Ramos (cell line): ENCODE results near the gene CTAG2.
"Not testable (repeated sequence)": the region's sequence is repeated elsewhere in the genome, so short reads cannot be mapped to it uniquely, and the experiment has no call there.

ENCODE experiments used
- in situ Hi-C: fragments of 300-500 bp; cut with MboI; formaldehyde crosslinking; loops from one replicate; pipeline ENCODE4 v1.14.3; 2022; ENCODE audit warnings: low sequenced_read_pairs; ENCODE audit not compliant: unreplicated experiment

CTAG2 gene

DNA sequence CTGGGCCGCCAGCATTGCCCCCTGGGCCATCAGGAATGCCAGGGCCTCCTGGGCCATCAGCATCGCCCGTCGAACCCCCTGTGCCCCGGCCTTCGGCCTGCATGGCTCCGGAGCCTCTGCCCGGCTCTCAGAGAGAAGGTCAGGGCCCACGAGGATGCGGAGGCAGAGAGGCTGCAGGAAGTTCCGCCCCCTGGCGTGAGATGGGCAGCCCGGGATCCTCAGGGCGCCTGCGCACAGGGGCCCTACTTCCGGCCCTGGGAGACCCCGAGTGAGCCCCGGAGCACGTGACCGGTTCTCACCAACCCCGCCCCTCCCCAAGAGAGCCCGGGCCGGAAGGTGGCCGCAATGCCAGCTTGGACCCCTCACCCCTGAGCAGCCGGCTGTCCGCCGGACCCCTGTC lies at the start of gene CTAG2:
TSS of gene CTAG2 (minus strand) at position 167 of the 400 bp plus-strand sequence. CDS start at position 103, 64 bp downstream.
- in situ Hi-C loops: not testable (repeated sequence)

DNA sequence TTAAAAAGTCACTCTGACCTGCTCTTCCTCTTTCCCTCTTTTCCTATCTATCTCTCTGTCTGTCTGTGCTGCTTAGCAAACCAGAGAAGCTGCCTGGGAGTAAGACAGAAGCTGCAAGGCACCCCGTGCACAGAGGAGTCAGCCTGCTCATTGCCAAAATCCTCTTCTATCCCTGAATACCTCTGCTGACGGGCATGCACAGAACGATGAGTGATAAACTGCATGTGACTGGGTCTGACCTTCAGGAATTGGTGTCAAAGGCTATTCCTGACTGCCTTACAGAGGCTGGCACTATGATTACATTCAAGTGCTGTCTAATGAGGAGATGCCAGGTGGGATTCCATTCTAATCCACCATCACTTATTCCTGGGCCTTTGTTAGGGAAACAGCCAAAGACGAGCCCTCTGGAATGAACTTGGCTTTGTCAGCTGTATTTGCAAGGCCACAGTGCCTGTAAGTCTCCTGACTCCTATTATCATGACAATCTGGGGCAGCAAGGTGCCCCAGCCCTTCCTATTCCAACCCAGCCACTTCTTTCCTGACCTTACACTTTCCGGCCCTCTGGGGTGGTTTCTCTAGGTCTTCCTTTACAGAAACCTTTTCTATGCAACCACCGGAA lies 45.4 kb upstream of the CTAG2 start:
- in situ Hi-C loops: no loop called here

DNA sequence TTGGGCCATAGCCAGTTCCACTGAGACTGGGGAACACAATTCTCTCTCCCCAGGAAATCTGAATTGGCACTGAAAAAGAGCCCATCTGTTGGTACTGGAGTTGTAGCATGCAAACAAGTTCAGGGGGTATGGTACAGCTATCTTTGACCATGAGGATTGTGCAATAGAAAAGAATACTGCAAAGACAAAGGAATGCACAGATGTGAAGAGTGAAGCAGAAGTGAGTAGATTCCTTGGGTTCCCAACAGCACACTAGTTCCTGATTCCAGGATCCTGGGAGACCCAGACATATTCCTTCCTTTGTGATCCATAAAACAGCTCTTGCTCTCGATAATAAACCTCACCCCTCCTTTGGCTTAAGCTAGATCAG lies 43.3 kb upstream of the CTAG2 start:
- in situ Hi-C loops: no loop called here

DNA sequence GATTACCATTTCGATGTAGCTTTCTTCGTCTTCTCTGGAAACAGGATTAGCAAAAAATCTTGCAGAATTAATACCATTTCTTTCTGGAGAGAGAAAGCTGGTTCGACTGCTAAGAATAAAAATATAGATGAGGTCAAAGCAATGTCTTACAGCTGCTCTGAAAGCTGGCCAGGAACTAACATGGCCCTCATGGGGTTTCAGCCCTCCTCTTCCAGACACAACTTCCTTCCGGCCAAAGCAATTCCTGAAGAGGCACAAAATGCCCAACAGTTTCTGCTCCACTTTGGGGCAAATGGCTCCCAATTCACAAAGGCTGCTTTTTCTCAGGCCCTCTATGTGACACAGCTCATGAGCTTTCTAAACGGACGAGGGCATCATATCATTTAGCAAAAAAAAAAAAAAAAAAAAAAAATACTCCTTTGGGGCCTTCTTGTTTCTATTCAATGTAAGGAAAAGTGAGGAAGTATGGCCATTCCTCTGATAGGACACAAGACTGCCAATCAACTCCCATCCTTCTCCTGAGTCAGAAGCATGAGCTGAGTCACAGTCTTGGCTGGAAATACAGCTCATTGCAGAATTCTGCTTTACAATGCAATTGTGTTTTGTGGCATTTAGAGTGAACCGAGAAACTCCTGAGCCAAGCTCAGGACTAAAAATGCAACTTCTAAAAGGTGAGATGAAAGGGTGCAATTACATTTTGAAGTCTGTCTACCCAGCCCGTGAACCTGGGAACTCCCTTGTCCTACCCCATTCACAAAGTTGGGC lies 42.7 kb upstream of the CTAG2 start:
- in situ Hi-C loops: no loop called here

DNA sequence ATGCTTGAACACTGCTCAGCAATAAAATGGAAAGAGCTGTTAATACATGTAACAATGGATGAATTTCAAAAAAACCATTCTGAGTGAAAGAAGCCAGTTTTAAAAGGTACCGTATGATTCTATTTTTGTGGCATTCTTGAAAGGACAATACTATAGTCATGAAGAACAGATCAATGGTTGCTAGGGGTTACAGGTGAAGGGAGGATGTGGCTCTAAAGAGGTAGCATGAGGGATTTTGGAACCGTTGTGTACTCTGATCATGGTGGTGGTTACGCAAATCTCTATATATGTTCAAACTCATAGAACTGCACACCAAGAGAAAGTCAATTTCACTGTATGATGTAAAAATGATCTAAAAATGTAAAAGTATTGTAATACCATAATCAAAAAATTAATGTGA lies 40.0 kb upstream of the CTAG2 start:
- in situ Hi-C loops: no loop called here

DNA sequence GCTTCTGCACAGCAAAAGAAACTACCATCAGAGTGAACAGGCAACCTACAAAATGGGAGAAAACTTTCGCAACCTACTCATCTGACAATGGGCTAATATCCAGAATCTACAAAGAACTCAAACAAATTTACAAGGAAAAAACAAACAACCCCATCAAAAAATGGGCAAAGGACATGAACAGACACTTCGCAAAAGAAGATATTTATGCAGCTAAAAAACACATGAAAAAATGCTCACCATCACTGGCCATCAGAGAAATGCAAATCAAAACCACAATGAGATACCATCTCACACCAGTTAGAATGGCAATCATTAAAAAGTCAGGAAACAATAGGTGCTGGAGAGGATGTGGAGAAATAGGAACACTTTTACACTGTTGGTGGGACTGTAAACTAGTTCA lies 37.1 kb upstream of the CTAG2 start:
- in situ Hi-C loops: not testable (repeated sequence)

DNA sequence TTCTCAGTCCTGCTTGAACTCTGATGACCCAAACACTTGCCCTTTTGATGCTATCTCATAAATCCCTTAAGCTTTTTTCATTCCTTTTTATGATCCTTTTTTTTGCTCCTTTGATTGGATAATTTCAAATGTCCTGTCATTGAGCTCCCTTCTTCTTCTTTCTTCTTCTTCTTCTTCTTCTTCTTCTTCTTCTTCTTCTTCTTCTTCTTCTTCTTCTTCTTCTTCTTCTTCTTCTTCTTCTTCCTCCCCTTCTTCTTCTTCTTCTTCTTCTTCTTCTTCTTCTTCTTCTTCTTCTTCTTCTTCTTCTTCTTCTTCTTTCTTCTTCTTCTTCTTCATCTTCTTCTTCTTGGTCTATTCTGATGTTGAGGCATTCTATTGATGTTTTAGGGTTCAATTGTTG lies 18.7 kb upstream of the CTAG2 start:
- in situ Hi-C loops: not testable (repeated sequence)

DNA sequence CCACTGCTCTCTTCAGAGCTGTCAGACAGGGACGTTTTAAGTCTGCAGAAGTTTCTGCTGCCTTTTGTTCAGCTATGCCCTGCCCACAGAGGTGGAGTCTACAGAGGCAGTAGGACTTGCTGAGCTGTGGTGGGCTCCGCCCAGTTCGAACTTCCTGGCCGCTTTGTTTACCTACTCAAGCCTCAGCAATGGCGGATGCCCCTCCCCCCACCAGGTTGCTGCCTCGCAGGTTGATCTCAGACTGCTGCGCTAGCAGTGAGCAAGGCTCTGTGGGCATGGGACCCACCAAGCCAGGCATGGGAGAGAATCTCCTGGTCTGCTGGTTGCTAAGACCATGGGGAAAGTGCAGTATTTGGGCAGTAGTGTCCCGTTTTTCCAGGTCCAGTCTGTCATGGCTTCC lies 17.5 kb upstream of the CTAG2 start:
- in situ Hi-C loops: not testable (repeated sequence)

DNA sequence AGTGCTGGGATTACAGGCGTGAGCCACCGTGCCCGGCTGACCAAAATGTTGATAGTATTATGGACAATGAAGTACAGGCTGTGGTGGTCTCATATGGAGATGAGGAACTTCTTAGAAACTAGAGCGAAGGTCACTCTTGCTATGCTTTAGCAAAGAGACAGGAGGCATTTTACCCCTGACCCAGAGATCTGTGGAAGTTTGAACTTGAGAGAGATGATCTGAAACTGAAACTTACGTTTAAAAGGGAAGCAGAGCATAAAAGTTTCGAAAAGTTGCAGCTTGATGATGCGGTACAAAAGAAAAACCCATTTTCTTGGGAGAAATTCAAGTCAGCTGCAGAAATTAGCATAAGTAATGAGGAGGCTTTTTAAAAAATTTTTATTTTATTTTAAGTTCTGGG lies 8.5 kb upstream of the CTAG2 start:
- in situ Hi-C loops: no loop called here

DNA sequence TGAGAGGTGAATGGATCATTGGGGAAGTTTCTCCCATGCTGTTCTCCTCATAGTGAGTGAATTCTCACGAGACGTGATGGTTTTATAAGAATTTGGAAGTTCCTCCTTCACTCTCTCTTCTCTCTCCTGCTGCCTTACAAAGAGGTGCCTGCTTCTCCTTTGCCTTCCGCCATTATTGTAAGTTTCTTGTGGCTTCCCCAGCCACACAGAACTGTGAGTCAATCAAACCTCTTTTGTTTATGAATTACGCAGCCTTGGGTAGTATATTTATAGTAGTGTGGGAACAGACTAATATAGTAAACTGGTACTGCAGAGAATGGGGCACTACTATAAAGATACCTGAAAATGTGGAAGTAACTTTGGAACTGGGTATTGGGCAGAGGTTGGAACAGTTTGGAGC lies 7.8 kb upstream of the CTAG2 start:
- in situ Hi-C loops: no loop called here

DNA sequence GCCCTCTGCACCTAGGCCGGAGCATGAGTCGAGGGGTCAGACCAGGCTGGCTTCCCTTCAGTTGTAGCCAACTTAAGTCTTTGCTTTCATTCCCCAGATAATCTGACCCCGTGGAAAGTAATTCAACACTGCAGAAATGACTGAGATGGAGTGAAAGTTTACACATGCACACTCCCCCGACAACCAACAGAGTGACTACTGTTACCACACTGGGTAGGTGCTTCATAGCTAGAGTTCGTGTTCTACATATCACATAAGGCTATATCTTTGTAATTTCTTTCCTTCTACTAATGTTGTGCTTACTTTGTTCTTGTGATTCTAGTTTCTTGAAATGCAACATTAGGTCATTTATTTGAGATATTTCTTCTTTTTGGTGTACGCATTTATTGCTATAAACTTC lies 7.2 kb upstream of the CTAG2 start:
- in situ Hi-C loops: no loop called here

DNA sequence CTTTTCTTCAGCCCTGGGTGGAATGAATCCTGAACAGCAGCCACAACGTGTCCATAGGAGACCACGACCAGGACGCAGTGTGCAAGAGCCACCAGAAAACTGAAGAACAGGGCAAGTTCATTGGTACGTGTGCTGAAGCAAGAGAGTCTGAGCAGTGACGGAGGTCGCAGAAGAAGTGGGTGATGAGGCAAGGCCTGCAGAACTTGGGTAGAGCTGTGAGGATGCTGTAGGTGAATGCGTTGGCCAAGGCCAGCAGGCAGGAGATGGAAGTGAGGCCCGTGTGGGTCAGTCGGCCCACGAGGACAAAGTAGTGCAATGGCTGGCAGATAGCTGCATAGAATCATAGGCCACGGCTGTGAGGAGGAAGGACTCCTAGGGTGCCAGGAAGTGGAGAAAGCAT lies 5.6 kb upstream of the CTAG2 start:
- in situ Hi-C loops: no loop called here

DNA sequence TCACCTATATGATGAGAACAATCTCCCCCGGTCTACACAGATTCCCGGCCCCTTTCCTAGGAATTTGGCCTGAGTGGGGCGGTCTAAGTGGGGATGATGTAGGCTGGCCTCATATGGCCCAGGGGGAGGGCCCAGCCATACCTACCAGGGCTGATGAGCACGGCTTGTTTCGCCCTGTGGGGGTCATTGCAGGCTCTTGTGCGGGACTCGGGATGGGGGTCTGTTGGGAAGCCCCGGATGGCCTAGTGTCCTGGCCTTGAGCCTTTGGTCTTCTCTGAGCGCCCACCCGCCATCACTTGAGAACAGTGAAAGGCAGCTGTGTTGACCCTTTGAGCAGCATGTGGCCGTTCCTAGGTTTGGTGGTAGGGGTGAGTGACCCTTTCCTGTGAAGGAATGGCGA lies 4.8 kb upstream of the CTAG2 start:
- in situ Hi-C loops: no loop called here

DNA sequence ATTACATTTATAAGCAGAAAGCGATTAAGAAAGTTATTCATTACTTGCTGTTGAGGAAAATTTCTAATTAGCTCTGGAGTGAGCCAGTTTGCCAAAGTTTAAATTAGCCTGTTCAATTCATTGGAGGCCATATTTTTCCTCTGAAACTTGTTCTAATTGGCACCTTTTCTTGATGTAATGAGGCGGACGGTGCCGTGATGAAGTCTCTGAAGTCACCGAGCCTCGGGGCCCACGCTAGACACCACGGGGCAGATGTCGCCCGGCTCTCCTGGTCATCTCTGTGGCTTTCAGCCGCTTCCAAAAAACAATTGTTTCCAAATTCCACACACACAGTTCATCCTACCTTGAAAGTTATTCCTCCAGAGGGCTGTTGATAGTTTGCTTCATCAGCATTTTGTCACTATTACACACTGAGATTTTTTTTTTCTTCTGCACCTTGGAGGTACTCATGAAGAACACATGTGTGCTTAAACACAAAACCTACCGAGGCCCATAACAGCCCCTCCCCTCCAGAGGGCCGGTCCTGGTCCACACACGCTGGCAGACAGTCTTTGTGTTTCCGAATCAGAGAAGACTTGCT lies 3.9 kb upstream of the CTAG2 start:
- in situ Hi-C loops: no loop called here

DNA sequence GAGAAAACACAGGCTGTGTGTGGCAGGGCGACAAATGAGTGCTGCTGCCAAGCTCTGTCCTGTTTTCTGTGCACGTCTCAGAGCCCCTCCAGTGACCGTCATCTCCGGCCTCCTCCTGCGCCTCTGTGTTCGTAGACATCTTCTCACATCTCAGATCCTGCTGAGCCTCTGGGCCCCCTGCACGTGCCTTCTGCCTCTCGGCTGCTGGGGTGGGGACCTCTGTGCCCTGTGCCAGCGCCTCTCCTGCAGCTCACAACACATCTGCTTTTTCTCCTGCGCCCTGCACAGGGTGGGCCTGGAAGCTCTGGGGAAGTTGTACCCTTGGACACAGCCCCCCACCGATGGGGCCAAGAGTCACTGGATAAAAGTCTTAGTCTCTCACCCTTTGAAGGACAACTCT lies 2.4 kb upstream of the CTAG2 start:
- in situ Hi-C loops: no loop called here

DNA sequence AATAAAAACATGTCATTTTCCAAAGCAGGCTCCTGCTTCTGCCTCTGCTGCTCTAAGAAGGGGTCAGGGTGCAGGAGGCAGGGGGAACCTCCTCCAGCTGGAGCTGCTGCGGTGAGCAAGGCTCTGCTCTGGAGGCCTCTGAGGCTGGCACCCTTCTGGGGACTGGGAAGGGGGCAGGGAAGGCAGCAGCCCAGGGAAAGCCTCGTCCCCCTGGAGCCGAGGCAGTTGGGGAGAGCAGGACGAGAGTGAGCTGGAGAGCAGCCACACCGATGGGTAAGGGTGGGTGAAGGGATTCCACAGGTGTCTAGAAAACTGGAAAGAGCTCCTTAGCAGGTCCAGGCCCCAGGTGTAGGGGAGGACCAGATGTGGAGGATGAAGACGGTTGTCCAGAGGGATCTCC lies 2.0 kb upstream of the CTAG2 start:
- in situ Hi-C loops: no loop called here

DNA sequence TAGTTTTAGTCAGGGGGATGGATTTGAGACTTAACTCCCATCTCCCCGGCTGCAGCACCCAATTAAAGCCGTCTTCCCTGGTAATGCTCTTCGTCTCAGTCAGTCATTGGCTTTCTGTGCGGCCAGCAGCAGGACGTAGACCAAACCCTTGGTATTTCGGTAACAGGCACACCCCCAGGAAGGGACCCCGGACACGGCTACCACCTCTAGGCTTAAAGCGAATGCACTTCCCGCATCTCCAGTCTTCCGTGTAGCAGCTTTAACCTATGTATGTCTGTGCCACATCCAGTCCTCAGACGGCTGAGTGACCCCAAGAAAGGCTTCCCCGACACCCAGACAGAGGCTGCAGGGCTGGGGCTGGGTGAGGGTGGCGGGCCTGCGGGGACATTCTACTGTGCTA lies 1.5 kb upstream of the CTAG2 start:
- in situ Hi-C loops: no loop called here

DNA sequence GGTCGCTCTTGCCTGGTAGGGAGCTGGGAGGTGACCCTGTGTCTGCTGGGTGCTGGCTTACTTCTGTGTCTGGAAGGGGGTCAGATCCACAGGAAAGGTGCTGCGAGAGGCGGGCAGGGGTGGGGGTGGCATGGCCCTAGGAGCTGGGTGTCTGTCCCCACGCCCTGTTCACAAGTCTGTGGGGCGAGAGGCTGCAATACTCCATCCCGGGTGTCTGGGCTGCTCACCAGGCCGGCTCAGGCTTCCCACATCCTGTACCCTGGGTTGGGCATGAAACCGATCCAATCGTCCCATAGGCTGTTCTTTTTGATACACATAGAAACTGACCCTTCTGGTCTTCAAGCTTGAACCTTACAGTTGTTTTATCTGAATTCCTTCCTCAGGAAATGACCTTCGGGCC lies 993 bp upstream of the CTAG2 start:
- in situ Hi-C loops: no loop called here

DNA sequence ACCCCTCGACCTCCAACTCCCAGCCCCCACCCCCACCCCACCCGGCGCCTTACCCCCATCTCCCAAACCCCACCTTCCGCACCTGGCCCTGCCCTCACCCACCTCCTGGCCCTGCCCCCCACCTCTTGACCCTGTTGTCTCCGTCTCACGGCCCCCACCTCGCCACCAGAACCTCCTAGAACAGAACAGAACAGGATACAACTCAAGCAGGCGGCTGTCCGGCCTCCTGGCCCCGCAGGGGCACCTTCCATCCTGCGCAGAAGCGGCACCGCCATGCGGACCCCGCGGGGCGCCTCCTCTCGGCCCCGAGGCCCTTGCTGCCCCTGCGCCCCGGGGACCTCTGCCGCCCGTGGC lies 354 bp downstream of the CTAG2 start:
- in situ Hi-C loops: no loop called here

DNA sequence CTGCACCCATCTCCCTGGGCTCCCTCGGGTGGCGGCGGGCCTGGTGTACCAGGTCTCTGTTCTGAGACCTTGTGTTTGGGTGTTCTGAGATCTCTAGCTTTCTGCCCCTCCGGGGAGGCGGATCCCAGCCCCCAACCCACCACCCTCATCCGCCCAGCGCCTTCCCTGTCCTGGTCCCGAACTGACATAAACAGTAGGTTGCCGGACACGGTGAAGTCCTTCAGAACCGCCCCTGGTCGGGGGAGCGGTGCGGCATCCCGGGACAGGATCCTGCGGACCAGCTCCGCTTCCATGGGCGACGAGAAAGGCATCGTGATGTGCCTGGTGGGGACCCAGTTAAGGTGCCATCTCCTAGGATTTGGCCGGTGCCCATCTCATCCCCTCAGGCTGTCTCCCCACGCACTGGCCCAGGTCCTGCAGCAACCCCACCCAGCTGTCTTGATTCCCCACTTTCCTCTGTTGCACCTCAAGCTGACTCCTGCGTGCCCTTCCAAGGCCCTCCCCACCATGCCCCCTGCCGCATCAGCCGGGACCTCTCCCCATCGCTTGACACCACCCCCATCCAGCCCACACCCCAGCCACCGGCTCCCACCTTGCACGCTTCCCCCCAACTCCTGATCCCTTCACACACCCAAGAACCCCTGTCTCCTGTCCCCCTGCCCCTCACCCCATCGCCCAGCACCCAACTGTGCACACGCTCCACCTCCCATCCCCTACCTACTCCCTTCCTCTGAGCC lies 900 bp downstream of the CTAG2 start:
- in situ Hi-C loops: no loop called here

DNA sequence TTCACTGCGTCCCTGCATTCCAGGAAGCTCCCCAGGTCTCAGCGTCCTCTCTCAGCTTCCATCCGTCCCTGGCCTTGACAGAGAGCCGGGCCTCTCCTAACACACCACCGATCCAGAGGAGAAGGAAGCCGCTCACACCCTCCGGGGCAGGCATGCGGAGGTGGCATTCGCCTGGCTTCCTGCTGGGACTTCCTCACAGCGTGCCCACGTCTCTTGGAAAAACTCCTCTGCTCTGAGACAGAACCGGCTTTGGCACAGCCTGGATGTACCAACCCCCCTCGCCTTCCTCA lies 3.2 kb downstream of the CTAG2 start:
- in situ Hi-C loops: no loop called here
